Measurements from ENCODE around the gene IQSEC1.

Gene IQSEC1

GRCh38 chr3:13013994-13014754, 59.1 kb downstream of the IQSEC1 start:
- FAIRE-seq = no peak

- no peak for FAIRE-seq
Observed at GRCh38 chr3:13013566-13013965, 59.7 kb downstream of the IQSEC1 start.

- no peak for FAIRE-seq
Observed at GRCh38 chr3:13013151-13013561, 60.1 kb downstream of the IQSEC1 start.

- FAIRE-seq = no peak
Observed at GRCh38 chr3:13012221-13012691, 61.0 kb downstream of the IQSEC1 start.

- no peak for FAIRE-seq
Observed at GRCh38 chr3:13011573-13012220, 61.5 kb downstream of the IQSEC1 start.

GRCh38 chr3:13010780-13011572, 62.3 kb downstream of the IQSEC1 start:
- no peak for FAIRE-seq

GRCh38 chr3:13009946-13010315, 63.3 kb downstream of the IQSEC1 start:
- FAIRE-seq = no peak

- FAIRE-seq = no peak
Observed at GRCh38 chr3:13009132-13009945, 63.9 kb downstream of the IQSEC1 start.

GRCh38 chr3:13008155-13008995, 64.9 kb downstream of the IQSEC1 start:
- no peak for FAIRE-seq

- FAIRE-seq = no peak
Observed at GRCh38 chr3:13007251-13007941, 65.8 kb downstream of the IQSEC1 start.

GRCh38 chr3:13006216-13006990, 66.8 kb downstream of the IQSEC1 start:
- FAIRE-seq = no peak

- FAIRE-seq = no peak
Observed at GRCh38 chr3:13005301-13005700, 67.9 kb downstream of the IQSEC1 start.

GRCh38 chr3:13004376-13004775, 68.9 kb downstream of the IQSEC1 start:
- FAIRE-seq = no peak

- no peak for FAIRE-seq
Observed at GRCh38 chr3:13003608-13004007, 69.6 kb downstream of the IQSEC1 start.

- no peak for FAIRE-seq
Observed at GRCh38 chr3:13002398-13003124, 70.7 kb downstream of the IQSEC1 start.

- no peak for FAIRE-seq
Observed at GRCh38 chr3:12999147-13000140, 73.8 kb downstream of the IQSEC1 start.

GRCh38 chr3:12998648-12999047, 74.6 kb downstream of the IQSEC1 start:
- FAIRE-seq = no peak

GRCh38 chr3:12997387-12997786, 75.8 kb downstream of the IQSEC1 start:
- FAIRE-seq = no peak

Data from G401.6 (cell line).